IMR-90 (cell line): Measurements from ENCODE around the gene EIF4G2. TPM values are rescaled to one million over a fixed set of nuclear protein-coding genes. Genes with fewer than 3 reads are reported as not detected.

ENCODE experiments used
- ATAC-seq: fragments of 200-7000 bp; cut with Tn5 transposase; 2 replicates; pipeline ENCODE4 v1.9.1; 2020; ENCODE audit warnings: low read depth, mild to moderate bottlenecking, moderate library complexity
- BruUV-seq: library from RNA; stranded (reverse); fragments of 400-500 nt; replicated peaks from 2 replicates; lab custom pipeline; 2021; lab: Mats Ljungman, UMichigan
- CTCF ChIA-PET: fragments of 300-600 bp; formaldehyde crosslinking; extraction: SDS; loops from one replicate; lab custom pipeline; 2021; ENCODE audit warnings: antibody characterized with exemption; lab: Yijun Ruan, JAX
- POLR2A ChIA-PET: fragments of 300-600 bp; sonication (Branson Sonifier 250); formaldehyde crosslinking; loops from one replicate; lab custom pipeline; 2022; ENCODE audit warnings: antibody characterized with exemption; ENCODE audit not compliant: unreplicated experiment; lab: Charles Lee
- DNase-seq: peaks from one replicate; pipeline ENCODE4 v3.0.0; 2013
- H2AFZ ChIP-seq: replicated peaks from 2 replicates; pipeline ENCODE3; 2013; ENCODE audit warnings: low read length, mild to moderate bottlenecking; ENCODE audit not compliant: poor library complexity
- H2AK5ac ChIP-seq: 2 replicates; pipeline ENCODE4 v1.6.1; 2013; ENCODE audit warnings: low read depth, low read length, inconsistent platforms
- H2AK9ac ChIP-seq: replicated peaks from 2 replicates; pipeline ENCODE3; 2013; ENCODE audit warnings: mild to moderate bottlenecking, low read depth, low read length, moderate library complexity; ENCODE audit not compliant: poor library complexity
- H2BK120ac ChIP-seq: 2 replicates; pipeline ENCODE4 v1.6.1; 2013; ENCODE audit warnings: low read depth, low read length, inconsistent platforms
- H2BK15ac ChIP-seq: 3 replicates; pipeline ENCODE4 v1.6.1; 2013; ENCODE audit warnings: low read depth, low read length, inconsistent platforms
- H2BK20ac ChIP-seq: 2 replicates; pipeline ENCODE4 v1.6.1; 2013; ENCODE audit warnings: low read depth, mild to moderate bottlenecking, inconsistent platforms, low read length, moderate library complexity
- H2BK5ac ChIP-seq: 2 replicates; pipeline ENCODE4 v1.6.1; 2013; ENCODE audit warnings: mild to moderate bottlenecking, low read depth, low read length, inconsistent platforms; ENCODE audit not compliant: poor library complexity, severe bottlenecking
- H3K14ac ChIP-seq: replicated peaks from 2 replicates; pipeline ENCODE4 v1.6.1; 2013; ENCODE audit warnings: low read depth, low read length, inconsistent platforms
- H3K18ac ChIP-seq: 2 replicates; pipeline ENCODE4 v1.6.1; 2013; ENCODE audit warnings: low read depth, low read length, control low read depth
- H3K23ac ChIP-seq: 2 replicates; pipeline ENCODE4 v1.6.1; 2013; ENCODE audit warnings: low read depth, low read length, inconsistent platforms
- H3K27ac ChIP-seq: 2 replicates; pipeline ENCODE4 v1.5.1; 2013; ENCODE audit warnings: mild to moderate bottlenecking, control low read depth, low read length; ENCODE audit not compliant: insufficient read depth
- H3K27me3 ChIP-seq: 2 replicates; pipeline ENCODE4 v1.6.1; 2013; ENCODE audit warnings: low read length; ENCODE audit not compliant: control insufficient read depth, insufficient read depth
- H3K36me3 ChIP-seq: 2 replicates; pipeline ENCODE4 v1.6.1; 2013; ENCODE audit warnings: low read length, mixed read lengths; ENCODE audit not compliant: control insufficient read depth, insufficient read depth
- H3K4ac ChIP-seq: 2 replicates; pipeline ENCODE4 v1.6.1; 2013; ENCODE audit warnings: low read depth, low read length, inconsistent platforms
- H3K4me1 ChIP-seq: 2 replicates; pipeline ENCODE4 v1.6.1; 2013; ENCODE audit warnings: low read length, mixed read lengths; ENCODE audit not compliant: control insufficient read depth, insufficient read depth
- H3K4me2 ChIP-seq: 2 replicates; pipeline ENCODE4 v1.6.1; 2013; ENCODE audit warnings: low read depth, mild to moderate bottlenecking, control low read depth, low read length, moderate library complexity
- H3K4me3 ChIP-seq: 2 replicates; pipeline ENCODE4 v1.5.1; 2013; ENCODE audit warnings: low read depth, mild to moderate bottlenecking, control low read depth, low read length, moderate library complexity; ENCODE audit not compliant: insufficient read depth
- H3K56ac ChIP-seq: 2 replicates; pipeline ENCODE4 v1.6.1; 2013; ENCODE audit warnings: low read length, inconsistent platforms; ENCODE audit not compliant: insufficient read depth; ENCODE audit errors: extremely low read depth
- H3K79me1 ChIP-seq, 2 experiments: 2 replicates each; pipeline ENCODE4 v1.6.1; 2013; ENCODE audit warnings: low read length in 2 of 2, inconsistent platforms in 1 of 2, low read depth in 1 of 2
- H3K9ac ChIP-seq: 2 replicates; pipeline ENCODE4 v1.6.1; 2013; ENCODE audit warnings: low read depth, low read length, control low read depth
- H3K9me1 ChIP-seq: 2 replicates; pipeline ENCODE4 v1.6.1; 2013; ENCODE audit warnings: low read length, inconsistent platforms; ENCODE audit not compliant: insufficient read depth
- H3K9me3 ChIP-seq: 2 replicates; pipeline ENCODE4 v1.6.1; 2013; ENCODE audit warnings: low read length; ENCODE audit not compliant: control insufficient read depth, insufficient read depth
- H4K20me1 ChIP-seq: 2 replicates; pipeline ENCODE4 v1.6.1; 2013; ENCODE audit warnings: low read length, inconsistent platforms; ENCODE audit not compliant: insufficient read depth
- H4K5ac ChIP-seq: 2 replicates; pipeline ENCODE4 v1.6.1; 2013; ENCODE audit warnings: mild to moderate bottlenecking, low read depth, low read length, control low read depth
- H4K8ac ChIP-seq, 2 experiments: 2 replicates each; pipeline ENCODE4 v1.6.1; 2013; ENCODE audit warnings: low read depth in 2 of 2, low read length in 2 of 2, control low read depth in 1 of 2, inconsistent platforms in 1 of 2
- H4K91ac ChIP-seq: 2 replicates; pipeline ENCODE4 v1.6.1; 2013; ENCODE audit warnings: low read depth, low read length, inconsistent platforms; ENCODE audit not compliant: insufficient read depth
- BHLHE40 ChIP-seq: fragments of 150-350 bp; IDR thresholded peaks from 2 replicates; pipeline ENCODE4 v1.6.1; 2016; ENCODE audit warnings: mild to moderate bottlenecking, low read depth, low read length
- ELK1 ChIP-seq: fragments of 150-350 bp; IDR thresholded peaks from 2 replicates; pipeline ENCODE4 v1.6.1; 2016; ENCODE audit warnings: low read depth, mild to moderate bottlenecking, low read length, moderate library complexity, borderline replicate concordance
- FOS ChIP-seq: fragments of 150-350 bp; IDR thresholded peaks from 2 replicates; pipeline ENCODE4 v1.6.1; 2016; ENCODE audit warnings: low read depth, low read length
- MAZ ChIP-seq: IDR thresholded peaks from 2 replicates; pipeline ENCODE4 v1.6.1; 2012; ENCODE audit warnings: low read depth, mild to moderate bottlenecking, low read length, improper control_type of control experiment, moderate library complexity, borderline replicate concordance
- MXI1 ChIP-seq: IDR thresholded peaks from 2 replicates; pipeline ENCODE4 v1.6.1; 2012; ENCODE audit warnings: low read depth, mild to moderate bottlenecking, low read length, moderate library complexity, borderline replicate concordance
- NFE2L2 ChIP-seq: fragments of 150-350 bp; IDR thresholded peaks from 2 replicates; pipeline ENCODE4 v1.6.1; 2016; ENCODE audit warnings: low read depth, mild to moderate bottlenecking, low read length
- POLR2A ChIP-seq: IDR thresholded peaks from 2 replicates; pipeline ENCODE4 v1.6.1; 2012; ENCODE audit warnings: mild to moderate bottlenecking, low read depth, low read length
- RAD21 ChIP-seq: IDR thresholded peaks from 2 replicates; pipeline ENCODE4 v1.6.1; 2012; ENCODE audit warnings: low read length, improper control_type of control experiment
- RCOR1 ChIP-seq: IDR thresholded peaks from 2 replicates; pipeline ENCODE4 v1.6.1; 2012; ENCODE audit warnings: mild to moderate bottlenecking, low read length, improper control_type of control experiment; ENCODE audit not compliant: insufficient replicate concordance
- RFX5 ChIP-seq: IDR thresholded peaks from 2 replicates; pipeline ENCODE4 v1.8.0; 2012; ENCODE audit warnings: low read depth, mild to moderate bottlenecking, low read length, moderate library complexity
- SMC3 ChIP-seq: fragments of 150-350 bp; IDR thresholded peaks from 2 replicates; pipeline ENCODE4 v1.6.1; 2016; ENCODE audit warnings: low read depth, mild to moderate bottlenecking, antibody characterized with exemption, low read length, moderate library complexity
- WGBS, 2 experiments: methylation state at CpG; one replicate each; pipeline versions ENCODE4 v1.1.5 to v1.1.7; 2013; ENCODE audit warnings: missing lambda C conversion rate in 2 of 2; ENCODE audit not compliant: insufficient read length in 1 of 2; ENCODE audit errors: extremely low coverage in 2 of 2; 5-methylcytosine and 5-hydroxymethylcytosine counted together
- dilution Hi-C: fragments of 300-500 bp; cut with HindIII; formaldehyde crosslinking; loops from one replicate; pipeline ENCODE4 v1.14.3; 2018; ENCODE audit warnings: low sequenced_read_pairs; ENCODE audit not compliant: unreplicated experiment
- in situ Hi-C: fragments of 300-500 bp; cut with MboI; formaldehyde crosslinking; loops from 3 replicates; pipeline ENCODE4 v1.14.3; 2019; ENCODE audit warnings: low sequenced_read_pairs, inconsistent platforms, mixed read lengths
- intact Hi-C: fragments of 100-400 bp; cut with micrococcal nuclease; formaldehyde crosslinking; loops from 2 replicates; pipeline ENCODE4 v1.10.0; 2022
- polyA plus RNA-seq, 3 experiments: library from polyadenylated mRNA; depleted of rRNA; stranded (reverse); fragments of >200 nt; gene quantifications; 2 replicates each; pipeline ENCODE4 v1.2.3, GENCODE V29; 2012; ENCODE audit warnings: low replicate concordance in 1 of 3
- total RNA-seq: library from RNA; depleted of rRNA; stranded (reverse); fragments of >200 nt; gene quantifications from 2 replicates; pipeline ENCODE4 v1.2.3, GENCODE V29; 2012
- TF ChIP-seq, protein P1 (sequence below): conservative IDR thresholded peaks from 2 replicates; pipeline ENCODE4 v1.5.1; 2012; ENCODE audit warnings: mild to moderate bottlenecking, low read depth, low read length, improper control_type of control experiment

The EIF4G2 gene
- total and polyA plus RNA-seq, 2 of the 4 experiments (the other 2 are of a cell fraction), result 492 to 1,216 TPM

GRCh38 chr11:10823152-10823579, 14.4 kb upstream of the EIF4G2 start:
- Histone ChIP-seq H2BK15ac (no peak overlapping the region), H3K4me3 (no peak overlapping the region), H4K91ac (no peak overlapping the region), H3K14ac (no peak overlapping the region), H3K27ac (no peak overlapping the region), H3K23ac (no peak overlapping the region), H3K9me1 (peaks cover 3% of the 10 kb centered on the region; the same call in 1 of the 2 replicates), H3K79me1 (no peaks in the 10 kb centered on the region), H3K9me3 (no peaks in the 10 kb centered on the region), H3K18ac (no peak overlapping the region), H2BK120ac (no peak overlapping the region), H4K8ac (no peak overlapping the region), H2AK9ac (no peak overlapping the region), H3K27me3 (no peaks in the 10 kb centered on the region), H3K56ac (no peak overlapping the region), H3K4me2 (peak overlapping the region; percentile 54), H2BK20ac (no peak overlapping the region), H3K9ac (no peak overlapping the region), H2AFZ (no peak overlapping the region), H2AK5ac (no peak overlapping the region), H3K36me3 (no peaks in the 10 kb centered on the region), H4K20me1 (no peaks in the 10 kb centered on the region), H3K4ac (no peak overlapping the region), H4K5ac (no peak overlapping the region), H3K4me1 (peaks cover 1% of the 10 kb centered on the region; the same call in 1 of the 2 replicates), H2BK5ac (no peak overlapping the region)
- ChIA-PET CTCF (no interaction called here), POLR2A (no interaction called here)
- WGBS, 2 experiments, result no CpG with 5 or more reads among the region's 2 CpGs
- DNase-seq (no peak), ATAC-seq (no peak)
- intact Hi-C loops (no loop called here), dilution Hi-C loops (no loop called here), in situ Hi-C loops (no loop called here)
- BruUV-seq, result no TSS peak
- no peak for TF ChIP-seq BHLHE40
- no peak for TF ChIP-seq SMC3
- no peak for TF ChIP-seq NFE2L2
- no peak for TF ChIP-seq ELK1
- TF ChIP-seq MXI1, result no peak
- no peak for TF ChIP-seq MAZ
- TF ChIP-seq POLR2A, result no peak
- no peak for TF ChIP-seq RFX5
- no peak for TF ChIP-seq FOS
- TF ChIP-seq RCOR1, result no peak
- TF ChIP-seq, protein P1, sequence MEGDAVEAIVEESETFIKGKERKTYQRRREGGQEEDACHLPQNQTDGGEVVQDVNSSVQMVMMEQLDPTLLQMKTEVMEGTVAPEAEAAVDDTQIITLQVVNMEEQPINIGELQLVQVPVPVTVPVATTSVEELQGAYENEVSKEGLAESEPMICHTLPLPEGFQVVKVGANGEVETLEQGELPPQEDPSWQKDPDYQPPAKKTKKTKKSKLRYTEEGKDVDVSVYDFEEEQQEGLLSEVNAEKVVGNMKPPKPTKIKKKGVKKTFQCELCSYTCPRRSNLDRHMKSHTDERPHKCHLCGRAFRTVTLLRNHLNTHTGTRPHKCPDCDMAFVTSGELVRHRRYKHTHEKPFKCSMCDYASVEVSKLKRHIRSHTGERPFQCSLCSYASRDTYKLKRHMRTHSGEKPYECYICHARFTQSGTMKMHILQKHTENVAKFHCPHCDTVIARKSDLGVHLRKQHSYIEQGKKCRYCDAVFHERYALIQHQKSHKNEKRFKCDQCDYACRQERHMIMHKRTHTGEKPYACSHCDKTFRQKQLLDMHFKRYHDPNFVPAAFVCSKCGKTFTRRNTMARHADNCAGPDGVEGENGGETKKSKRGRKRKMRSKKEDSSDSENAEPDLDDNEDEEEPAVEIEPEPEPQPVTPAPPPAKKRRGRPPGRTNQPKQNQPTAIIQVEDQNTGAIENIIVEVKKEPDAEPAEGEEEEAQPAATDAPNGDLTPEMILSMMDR, result no peak
- TF ChIP-seq RAD21, result no peak
